Measurements from ENCODE around the gene PARM1.
A peak's percentile ranks its signal among the peaks of the same experiment; 100 is the strongest.

Gene PARM1

DNA sequence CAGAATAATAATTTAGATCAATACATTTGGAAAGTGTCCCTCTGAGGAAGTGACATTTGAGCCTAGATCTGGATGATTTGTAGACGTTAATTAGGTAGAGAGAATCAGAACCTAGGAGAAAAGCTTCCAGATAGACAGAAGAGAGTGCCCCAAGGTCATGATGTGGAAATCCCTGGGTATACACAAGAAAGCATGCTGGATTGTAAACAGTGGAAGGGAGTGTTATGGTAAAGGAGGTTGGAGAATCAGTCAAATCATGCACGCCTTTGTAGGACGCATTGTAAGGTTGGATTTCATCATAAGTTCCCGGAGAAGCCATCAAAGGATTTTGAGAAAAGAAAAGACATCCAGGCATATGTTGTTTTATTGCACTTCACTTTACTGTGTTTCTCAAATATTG lies 156.3 kb downstream of the PARM1 start:
- TF ChIP-seq, protein P1, sequence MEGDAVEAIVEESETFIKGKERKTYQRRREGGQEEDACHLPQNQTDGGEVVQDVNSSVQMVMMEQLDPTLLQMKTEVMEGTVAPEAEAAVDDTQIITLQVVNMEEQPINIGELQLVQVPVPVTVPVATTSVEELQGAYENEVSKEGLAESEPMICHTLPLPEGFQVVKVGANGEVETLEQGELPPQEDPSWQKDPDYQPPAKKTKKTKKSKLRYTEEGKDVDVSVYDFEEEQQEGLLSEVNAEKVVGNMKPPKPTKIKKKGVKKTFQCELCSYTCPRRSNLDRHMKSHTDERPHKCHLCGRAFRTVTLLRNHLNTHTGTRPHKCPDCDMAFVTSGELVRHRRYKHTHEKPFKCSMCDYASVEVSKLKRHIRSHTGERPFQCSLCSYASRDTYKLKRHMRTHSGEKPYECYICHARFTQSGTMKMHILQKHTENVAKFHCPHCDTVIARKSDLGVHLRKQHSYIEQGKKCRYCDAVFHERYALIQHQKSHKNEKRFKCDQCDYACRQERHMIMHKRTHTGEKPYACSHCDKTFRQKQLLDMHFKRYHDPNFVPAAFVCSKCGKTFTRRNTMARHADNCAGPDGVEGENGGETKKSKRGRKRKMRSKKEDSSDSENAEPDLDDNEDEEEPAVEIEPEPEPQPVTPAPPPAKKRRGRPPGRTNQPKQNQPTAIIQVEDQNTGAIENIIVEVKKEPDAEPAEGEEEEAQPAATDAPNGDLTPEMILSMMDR (IDR thresholded peaks at IDR 0.05; ENCODE audit: extremely low read depth, insufficient read depth, missing control alignments), result no peak
- DNase-seq (ENCODE audit: low spot score), result no peak
- in situ Hi-C loops (cut with MboI; ENCODE audit: low pct_unique_long_range_greater_than_20kb, low sequenced_read_pairs, unreplicated experiment), result no loop called here

DNA sequence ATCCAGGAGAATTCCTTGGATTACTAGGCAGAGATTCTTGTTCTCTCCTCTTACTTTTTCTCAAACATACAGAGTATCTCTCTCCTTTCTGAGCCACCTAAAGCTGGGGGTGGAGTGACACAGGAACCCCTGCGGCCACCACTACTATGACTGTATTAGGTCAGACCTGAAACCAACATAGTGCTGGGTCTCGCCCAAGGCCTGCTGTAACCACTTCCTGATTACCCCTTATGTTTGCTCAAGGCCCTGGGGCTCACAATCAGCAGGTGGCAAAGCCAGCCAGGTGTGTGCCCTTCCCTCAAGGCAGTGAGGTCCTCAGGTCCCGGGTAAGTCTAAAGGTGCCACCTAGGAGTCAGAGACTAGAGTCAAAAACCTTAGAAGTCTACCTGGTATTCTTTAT lies 166.4 kb downstream of the PARM1 start:
- in situ Hi-C loops (cut with MboI; ENCODE audit: low pct_unique_long_range_greater_than_20kb, low sequenced_read_pairs, unreplicated experiment), result no loop called here
- TF ChIP-seq, protein P1 (IDR thresholded peaks at IDR 0.05; ENCODE audit: extremely low read depth, insufficient read depth, missing control alignments), result no peak
- peak; percentile 32 for DNase-seq (ENCODE audit: low spot score)
